ENCODE data around the gene ADAM12.

The ADAM12 gene

GRCh38 chr10:126199221-126199998 is 188.9 kb downstream of the ADAM12 start:
- H3K9ac ChIP-seq (ENCODE audit: low read depth, low read length): no peak overlapping the region
- H3K4me1 ChIP-seq (ENCODE audit: insufficient read depth, low read length): no peaks in the 10 kb centered on the region
- DNase-seq (no peak), ATAC-seq (ENCODE audit: insufficient read depth, low read depth) (no peak)
- no peak overlapping the region for H3K4me3 ChIP-seq (ENCODE audit: low read depth in 1 of 2, low read length in 2 of 2)
- H4K20me1 ChIP-seq (ENCODE audit: insufficient read depth, low read length): no peaks in the 10 kb centered on the region
- H2AFZ ChIP-seq (ENCODE audit: low read depth, low read length): no peak overlapping the region
- no peaks in the 10 kb centered on the region for H3K79me2 ChIP-seq (ENCODE audit: insufficient read depth, low read length)
- no peak overlapping the region for H3K4me2 ChIP-seq (ENCODE audit: insufficient read depth, low read length)
- H3K36me3 ChIP-seq (ENCODE audit: insufficient read depth, low read length): no peaks in the 10 kb centered on the region
- no peaks in the 10 kb centered on the region for H3K9me3 ChIP-seq (ENCODE audit: insufficient read depth, low read length, severe bottlenecking)
- H3K27ac ChIP-seq (ENCODE audit: low read length): no peak overlapping the region
- H3K27me3 ChIP-seq (ENCODE audit: insufficient read depth, low read length, poor library complexity): peaks cover 3% of the 10 kb centered on the region
- TF ChIP-seq CTCF (IDR thresholded peaks at IDR 0.05; ENCODE audit: borderline replicate concordance, extremely low read depth, low read length, poor library complexity, severe bottlenecking) (no peak), EZH2 (IDR thresholded peaks at IDR 0.05; ENCODE audit: borderline replicate concordance, low read depth, low read length, severe bottlenecking) (no peak)

- Histone ChIP-seq H3K36me3 (ENCODE audit: insufficient read depth, low read length) (no peaks in the 10 kb centered on the region), H3K27me3 (ENCODE audit: insufficient read depth, low read length, poor library complexity) (peaks cover 3% of the 10 kb centered on the region), H3K4me3 (ENCODE audit: low read depth in 1 of 2, low read length in 2 of 2) (no peak overlapping the region), H3K79me2 (ENCODE audit: insufficient read depth, low read length) (no peaks in the 10 kb centered on the region), H2AFZ (ENCODE audit: low read depth, low read length) (no peak overlapping the region), H3K9ac (ENCODE audit: low read depth, low read length) (no peak overlapping the region), H3K4me1 (ENCODE audit: insufficient read depth, low read length) (no peaks in the 10 kb centered on the region), H4K20me1 (ENCODE audit: insufficient read depth, low read length) (no peaks in the 10 kb centered on the region), H3K9me3 (ENCODE audit: insufficient read depth, low read length, severe bottlenecking) (no peaks in the 10 kb centered on the region), H3K27ac (ENCODE audit: low read length) (no peak overlapping the region), H3K4me2 (ENCODE audit: insufficient read depth, low read length) (no peak overlapping the region)
- no peak for DNase-seq
- ATAC-seq (ENCODE audit: insufficient read depth, low read depth): no peak
- TF ChIP-seq CTCF (IDR thresholded peaks at IDR 0.05; ENCODE audit: borderline replicate concordance, extremely low read depth, low read length, poor library complexity, severe bottlenecking) (no peak), EZH2 (IDR thresholded peaks at IDR 0.05; ENCODE audit: borderline replicate concordance, low read depth, low read length, severe bottlenecking) (no peak)
Observed at GRCh38 chr10:126198681-126199080, 189.6 kb downstream of the ADAM12 start.

- ATAC-seq (ENCODE audit: insufficient read depth, low read depth): no peak
- Histone ChIP-seq H3K79me2 (ENCODE audit: insufficient read depth, low read length) (no peaks in the 10 kb centered on the region), H3K4me3 (ENCODE audit: low read depth in 1 of 2, low read length in 2 of 2) (no peak overlapping the region), H3K27ac (ENCODE audit: low read length) (no peak overlapping the region), H3K4me2 (ENCODE audit: insufficient read depth, low read length) (no peak overlapping the region), H3K9ac (ENCODE audit: low read depth, low read length) (no peak overlapping the region), H4K20me1 (ENCODE audit: insufficient read depth, low read length) (no peaks in the 10 kb centered on the region), H2AFZ (ENCODE audit: low read depth, low read length) (no peak overlapping the region), H3K27me3 (ENCODE audit: insufficient read depth, low read length, poor library complexity) (peaks cover 3% of the 10 kb centered on the region), H3K36me3 (ENCODE audit: insufficient read depth, low read length) (no peaks in the 10 kb centered on the region), H3K4me1 (ENCODE audit: insufficient read depth, low read length) (no peaks in the 10 kb centered on the region), H3K9me3 (ENCODE audit: insufficient read depth, low read length, severe bottlenecking) (no peaks in the 10 kb centered on the region)
- no peak for DNase-seq
- TF ChIP-seq EZH2 (IDR thresholded peaks at IDR 0.05; ENCODE audit: borderline replicate concordance, low read depth, low read length, severe bottlenecking): no peak
- TF ChIP-seq CTCF (IDR thresholded peaks at IDR 0.05; ENCODE audit: borderline replicate concordance, extremely low read depth, low read length, poor library complexity, severe bottlenecking): no peak
Observed at GRCh38 chr10:126197036-126197543, 191.2 kb downstream of the ADAM12 start.
